Left lung (tissue), 10 donors: ENCODE data around the gene CCDC9B. TPM values are rescaled to one million over a fixed set of nuclear protein-coding genes. Genes with fewer than 3 reads are reported as not detected.

Experiments
- ATAC-seq: fragments of 200-7000 bp; cut with Tn5 transposase; one replicate; pipeline ENCODE4 v1.9.1; 2020; ENCODE audit warnings: moderate library complexity
- DNase-seq, 4 donors: peaks; one replicate each; pipeline ENCODE4 v3.0.0-alpha.2; 2013 to 2020
- H3K27ac ChIP-seq, 2 donors: fragments of 200-600 bp; sonication (generic) in 1 of 2; one replicate each; pipeline versions ENCODE4 v1.5.0 to v1.8.0; 2020 to 2021
- H3K27me3 ChIP-seq, 2 donors: fragments of 200-600 bp; sonication (generic) in 1 of 2; one replicate each; pipeline versions ENCODE4 v1.5.0 to v1.8.0; 2020 to 2021
- H3K36me3 ChIP-seq, 2 donors: fragments of 200-600 bp; sonication (generic) in 1 of 2; one replicate each; pipeline versions ENCODE4 v1.5.0 to v1.8.0; 2020 to 2021
- H3K4me1 ChIP-seq, 2 donors: fragments of 200-600 bp; one replicate each; pipeline ENCODE4 v1.8.0; 2021
- H3K4me3 ChIP-seq, 2 donors: fragments of 200-600 bp; sonication (generic) in 1 of 2; one replicate each; pipeline versions ENCODE4 v1.5.0 to v1.8.0; 2020 to 2021; ENCODE audit warnings: mild to moderate bottlenecking in 1 of 2
- H3K9me3 ChIP-seq, 2 donors: fragments of 200-600 bp; sonication (generic) in 1 of 2; one replicate each; pipeline versions ENCODE4 v1.5.0 to v1.8.0; 2020 to 2021
- intact Hi-C, 2 donors: fragments of 100-400 bp; cut with DNase I; formaldehyde crosslinking; loops; one replicate each; pipeline versions ENCODE4 v1.11.2 to v1.14.2; 2022
- polyA plus RNA-seq, 6 donors: library from polyadenylated mRNA; unstranded; fragments of 120-200 nt; gene quantifications; one replicate each; pipeline ENCODE4 v1.2.1, GENCODE V29; 2013; ENCODE audit not compliant: insufficient read length in 6 of 6
- total RNA-seq, 2 donors: library from RNA; stranded (reverse); fragmentation: NEBNext Ultra II Directional; extraction: Animal tissue kit (Norgen Biotek cat#: 25700); gene quantifications; one replicate each; pipeline ENCODE4 v1.2.1, GENCODE V29; 2021
- TF ChIP-seq, protein P1 (sequence below), 2 donors: fragments of 200-600 bp; sonication (generic) in 1 of 2; IDR thresholded peaks; one replicate each; pipeline versions ENCODE4 v1.5.0 to v1.8.0; 2021; ENCODE audit warnings: antibody characterized with exemption in 2 of 2
- donor health status: DM: no; HTN: yes; CAD: no.
- donor health status: DM: no; HTN: no; CAD: no.

CCDC9B gene
- total and polyA plus RNA-seq, 8 donors: 4.5 to 65.4 (median 9.1) TPM

DNA sequence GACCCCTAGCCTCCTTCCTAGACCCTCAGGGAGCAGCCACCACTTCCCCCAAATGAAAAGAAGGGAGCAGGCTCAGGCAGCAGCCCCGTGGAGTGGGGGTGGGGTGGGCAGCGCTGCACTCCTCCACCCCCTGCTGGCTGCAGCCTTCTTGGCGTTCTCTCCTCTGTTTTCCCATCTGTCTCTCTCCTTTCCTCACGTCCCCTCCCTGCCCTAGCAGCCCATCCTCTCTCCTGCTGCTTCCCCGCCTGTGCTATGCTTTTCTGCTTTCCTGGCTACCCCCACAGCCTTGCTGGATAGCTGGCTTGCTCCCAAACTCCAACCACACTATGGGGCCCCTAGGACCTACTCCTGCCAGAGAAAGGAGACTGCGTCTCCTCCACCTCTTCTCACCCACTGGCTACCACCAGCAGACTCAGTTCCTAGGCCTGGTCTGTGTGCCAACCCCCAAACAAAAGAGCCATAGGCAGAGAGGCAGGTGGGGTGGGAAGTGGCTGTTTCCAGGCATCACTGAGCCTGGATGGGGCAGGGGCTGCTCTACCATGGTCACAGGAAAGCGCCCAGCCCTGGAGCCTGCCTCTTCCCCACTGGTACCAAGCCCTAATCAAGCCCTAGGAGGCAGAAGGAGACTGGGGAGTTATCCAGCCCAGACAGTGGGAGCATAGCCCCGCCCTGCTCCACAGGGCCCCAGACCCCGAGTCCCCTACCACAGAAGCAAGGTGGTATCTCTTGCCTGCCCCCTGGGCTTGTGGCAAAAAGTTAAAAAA lies 13.9 kb upstream of the CCDC9B start:
- TF ChIP-seq, protein P1, sequence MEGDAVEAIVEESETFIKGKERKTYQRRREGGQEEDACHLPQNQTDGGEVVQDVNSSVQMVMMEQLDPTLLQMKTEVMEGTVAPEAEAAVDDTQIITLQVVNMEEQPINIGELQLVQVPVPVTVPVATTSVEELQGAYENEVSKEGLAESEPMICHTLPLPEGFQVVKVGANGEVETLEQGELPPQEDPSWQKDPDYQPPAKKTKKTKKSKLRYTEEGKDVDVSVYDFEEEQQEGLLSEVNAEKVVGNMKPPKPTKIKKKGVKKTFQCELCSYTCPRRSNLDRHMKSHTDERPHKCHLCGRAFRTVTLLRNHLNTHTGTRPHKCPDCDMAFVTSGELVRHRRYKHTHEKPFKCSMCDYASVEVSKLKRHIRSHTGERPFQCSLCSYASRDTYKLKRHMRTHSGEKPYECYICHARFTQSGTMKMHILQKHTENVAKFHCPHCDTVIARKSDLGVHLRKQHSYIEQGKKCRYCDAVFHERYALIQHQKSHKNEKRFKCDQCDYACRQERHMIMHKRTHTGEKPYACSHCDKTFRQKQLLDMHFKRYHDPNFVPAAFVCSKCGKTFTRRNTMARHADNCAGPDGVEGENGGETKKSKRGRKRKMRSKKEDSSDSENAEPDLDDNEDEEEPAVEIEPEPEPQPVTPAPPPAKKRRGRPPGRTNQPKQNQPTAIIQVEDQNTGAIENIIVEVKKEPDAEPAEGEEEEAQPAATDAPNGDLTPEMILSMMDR (IDR thresholded peaks at IDR 0.05): peak in 1 of 2 donors; percentile 14
- Histone ChIP-seq H3K9me3 (no peaks in the 10 kb centered on the region), H3K4me1 (peaks cover 0 to 19% of the 10 kb centered on the region in 2 donors), H3K27me3 (peaks cover 0 to 6% of the 10 kb centered on the region in 2 donors), H3K27ac (no peak overlapping the region), H3K4me3 (no peak overlapping the region), H3K36me3 (no peaks in the 10 kb centered on the region)
- DNase-seq (no peak), ATAC-seq (peak; percentile 8)
- intact Hi-C loops: no loop called here

DNA sequence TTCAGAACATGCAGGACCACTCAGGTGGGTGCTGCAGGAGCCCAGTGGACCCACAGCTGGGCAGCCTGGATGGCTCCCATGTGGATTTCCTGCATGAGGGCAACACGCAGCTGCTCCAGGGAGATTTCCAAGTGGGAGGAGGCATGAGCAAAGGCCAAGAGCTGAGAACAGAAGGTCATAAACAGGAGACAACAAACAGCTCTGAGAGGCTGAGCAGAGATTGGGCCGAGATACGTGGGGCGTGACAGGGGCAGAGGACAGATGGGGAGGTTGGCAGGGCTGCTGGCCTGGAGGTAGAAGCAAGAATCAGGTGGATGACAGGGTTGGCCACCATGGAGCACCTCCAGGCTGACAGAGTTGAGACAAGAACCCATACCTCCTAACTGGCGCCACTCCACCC lies 13.0 kb upstream of the CCDC9B start:
- Histone ChIP-seq H3K4me1 (peaks cover 0 to 15% of the 10 kb centered on the region in 2 donors), H3K27ac (no peak overlapping the region), H3K36me3 (no peaks in the 10 kb centered on the region), H3K9me3 (no peaks in the 10 kb centered on the region), H3K27me3 (peaks cover 0 to 1% of the 10 kb centered on the region in 2 donors), H3K4me3 (no peak overlapping the region)
- TF ChIP-seq, protein P1 (IDR thresholded peaks at IDR 0.05): no peak
- ATAC-seq (no peak), DNase-seq (no peak)
- intact Hi-C loops: no loop called here

DNA sequence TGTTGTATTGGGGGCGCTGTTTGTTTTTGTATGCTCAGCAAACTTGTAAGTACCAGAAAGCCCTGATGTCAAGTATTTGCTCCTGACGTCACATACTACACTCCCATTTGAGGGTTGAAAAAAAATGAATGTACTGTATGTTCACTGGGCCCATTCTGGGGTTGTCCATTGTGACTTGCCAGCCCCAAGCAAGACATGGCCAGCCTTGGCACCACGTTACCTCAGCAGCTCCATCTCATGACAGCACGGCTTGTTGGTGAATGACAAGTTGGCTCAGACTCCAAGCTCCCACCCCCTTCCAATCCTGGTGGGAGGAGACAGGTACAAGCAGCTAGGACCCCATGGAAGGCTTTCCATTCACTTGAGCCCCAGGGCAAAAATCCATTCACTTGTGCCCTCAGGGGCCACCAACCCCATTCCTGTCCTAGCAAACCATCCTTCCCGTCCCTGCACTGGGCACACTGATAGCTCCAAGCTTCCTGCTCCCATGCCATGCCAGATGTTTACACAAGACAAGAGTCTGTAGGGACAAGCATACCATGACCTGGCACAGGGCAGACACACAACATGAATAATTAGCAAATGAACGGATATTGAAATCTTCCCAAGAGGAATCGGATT lies 11.7 kb upstream of the CCDC9B start:
- intact Hi-C loops: no loop called here
- no peak for DNase-seq
- ATAC-seq: no peak
- TF ChIP-seq, protein P1 (IDR thresholded peaks at IDR 0.05): no peak
- peaks cover 0 to 4% of the 10 kb centered on the region in 2 donors for H3K4me1 ChIP-seq
- no peaks in the 10 kb centered on the region for H3K9me3 ChIP-seq
- no peak overlapping the region for H3K4me3 ChIP-seq
- H3K27me3 ChIP-seq: no peaks in the 10 kb centered on the region
- H3K27ac ChIP-seq: no peak overlapping the region
- H3K36me3 ChIP-seq: no peaks in the 10 kb centered on the region

DNA sequence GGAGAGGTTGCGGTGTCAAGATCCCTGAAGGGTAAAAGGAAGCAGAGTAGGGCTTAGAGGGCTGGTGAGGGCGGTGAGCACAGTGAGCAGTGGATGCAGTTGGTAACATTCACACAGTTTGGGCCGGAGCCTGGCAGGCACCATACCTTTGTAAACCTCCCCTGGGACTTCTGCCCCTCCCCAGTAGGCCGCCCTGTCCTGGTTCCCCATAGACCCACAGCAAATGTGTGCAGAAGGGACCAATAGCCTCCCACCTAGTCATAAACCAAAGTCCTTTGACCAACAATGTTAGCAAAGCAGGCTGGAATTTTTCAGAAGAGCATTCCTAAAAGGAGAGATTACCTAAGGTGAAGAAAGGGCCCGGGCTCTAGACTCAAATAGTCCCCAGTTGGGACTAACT lies 8.4 kb upstream of the CCDC9B start:
- no peaks in the 10 kb centered on the region for H3K27me3 ChIP-seq
- no peaks in the 10 kb centered on the region for H3K36me3 ChIP-seq
- H3K4me1 ChIP-seq: peaks cover 0 to 6% of the 10 kb centered on the region in 2 donors
- H3K9me3 ChIP-seq: no peaks in the 10 kb centered on the region
- TF ChIP-seq, protein P1 (IDR thresholded peaks at IDR 0.05): no peak
- no peak overlapping the region for H3K27ac ChIP-seq
- intact Hi-C loops: no loop called here
- ATAC-seq (no peak), DNase-seq (no peak)
- H3K4me3 ChIP-seq: no peak overlapping the region

DNA sequence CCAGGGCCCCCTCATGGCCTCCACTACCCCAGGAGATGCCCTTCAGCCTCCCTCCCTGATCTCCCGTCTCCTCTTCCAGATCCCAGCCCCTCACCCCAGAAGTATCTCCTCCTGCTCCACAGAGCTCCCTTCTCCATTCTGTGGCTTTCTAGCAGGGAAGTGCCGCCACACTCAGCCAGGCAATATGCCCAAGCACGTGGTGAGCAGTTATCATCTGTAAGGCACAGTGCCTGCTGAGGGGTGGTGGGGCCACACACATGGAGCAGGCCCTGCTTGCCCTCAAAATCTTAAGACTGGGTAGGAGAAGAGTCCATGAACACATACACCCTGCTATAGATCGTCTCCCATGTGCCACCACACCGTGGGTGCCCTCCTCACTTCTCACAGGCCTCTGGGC lies 7.7 kb upstream of the CCDC9B start:
- no peaks in the 10 kb centered on the region for H3K9me3 ChIP-seq
- no peaks in the 10 kb centered on the region for H3K27me3 ChIP-seq
- no peaks in the 10 kb centered on the region for H3K36me3 ChIP-seq
- TF ChIP-seq, protein P1 (IDR thresholded peaks at IDR 0.05): no peak
- DNase-seq (no peak), ATAC-seq (no peak)
- no peak overlapping the region for H3K27ac ChIP-seq
- intact Hi-C loops: no loop called here
- peaks cover 0 to 13% of the 10 kb centered on the region in 2 donors for H3K4me1 ChIP-seq
- no peak overlapping the region for H3K4me3 ChIP-seq
